T47D (cell line): ENCODE results near the gene MAP4K5.
"Not testable (repeated sequence)": the region's sequence is repeated elsewhere in the genome, so short reads cannot be mapped to it uniquely, and the experiment has no call there.

Experiments used
- DNase-seq, 2 experiments: peaks; one replicate each; pipeline versions ENCODE4 v3.0.0 to v3.0.0-alpha.2; 2011 to 2012; ENCODE audit warnings: low read depth in 1 of 2, low spot score in 1 of 2
- JUND ChIP-seq: IDR thresholded peaks from 2 replicates; pipeline ENCODE4 v1.6.1; 2012; ENCODE audit warnings: low read depth
- in situ Hi-C: cut with HindIII; loops from 2 replicates; pipeline ENCODE4 v1.10.0; 2016; ENCODE audit warnings: low sequenced_read_pairs, low pct_unique_long_range_greater_than_20kb

MAP4K5 gene

DNA sequence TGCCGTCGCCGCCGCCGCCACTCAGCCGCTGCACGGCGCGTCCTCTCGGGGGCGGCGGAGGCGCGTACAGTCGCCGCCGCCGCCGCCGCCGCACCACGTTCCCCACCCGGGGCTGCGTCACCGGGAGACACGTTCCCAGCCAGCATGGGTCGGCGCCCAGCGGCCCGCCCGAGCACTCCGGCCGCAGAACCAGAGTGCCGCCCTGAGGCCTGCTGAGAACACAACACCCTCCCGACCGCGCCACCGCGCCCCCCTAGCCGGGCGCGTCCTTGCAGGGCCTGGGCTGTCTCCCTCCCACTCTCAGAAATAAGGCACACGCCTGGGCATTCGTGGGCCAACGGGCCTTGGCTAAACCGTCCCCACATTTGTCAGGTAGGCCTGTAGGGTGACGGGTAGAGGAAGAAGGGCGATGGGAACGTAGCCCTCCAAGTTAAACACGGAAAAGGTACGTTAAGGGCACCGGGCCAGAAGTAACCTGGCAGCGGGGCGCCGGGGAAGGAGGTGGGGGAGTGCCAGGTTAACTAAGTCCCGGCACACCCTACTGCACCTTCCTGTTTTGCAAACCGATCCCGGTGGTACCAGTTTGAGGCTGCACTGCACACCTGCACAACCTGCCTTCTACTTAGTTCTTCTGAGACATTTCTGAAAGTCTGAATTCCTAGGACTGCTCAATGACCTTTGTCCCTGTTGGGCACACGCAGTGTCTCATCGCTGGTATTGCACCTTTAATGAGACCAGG is at the start of gene MAP4K5:
MAP4K5 (minus strand) TSS at position 68 of the 739 bp plus-strand sequence. CDS start 520 bp downstream, outside the sequence.
- in situ Hi-C loops = no loop called here
- DNase-seq = peak; percentile 88 to 94
- TF ChIP-seq JUND = no peak

DNA sequence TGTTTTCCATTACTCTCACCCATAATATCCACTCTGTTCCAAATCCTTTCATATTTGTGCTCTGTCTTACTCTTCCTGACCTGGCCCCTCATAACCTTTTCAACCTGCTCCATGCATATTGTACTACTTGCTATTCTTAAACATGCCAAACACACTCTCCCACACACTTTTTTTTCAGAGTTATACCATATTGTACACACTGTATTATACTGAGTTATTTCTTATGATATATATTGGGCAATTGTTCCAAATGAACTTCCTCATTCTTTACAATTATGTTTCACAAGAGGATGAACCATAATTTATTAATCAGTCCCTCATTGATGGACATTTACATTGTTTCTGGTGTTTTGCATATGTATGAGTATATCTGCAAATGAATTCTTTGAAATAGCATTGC is 46.1 kb upstream of the MAP4K5 start:
- TF ChIP-seq JUND = no peak
- DNase-seq = no peak
- in situ Hi-C loops = no loop called here

GRCh38 chr14:50577982-50578381 is 45.6 kb upstream of the MAP4K5 start:
- DNase-seq = no peak
- no peak for TF ChIP-seq JUND
- in situ Hi-C loops = no loop called here

GRCh38 chr14:50575769-50576168 is 43.4 kb upstream of the MAP4K5 start:
- in situ Hi-C loops = no loop called here
- no peak for DNase-seq
- TF ChIP-seq JUND = no peak

DNA sequence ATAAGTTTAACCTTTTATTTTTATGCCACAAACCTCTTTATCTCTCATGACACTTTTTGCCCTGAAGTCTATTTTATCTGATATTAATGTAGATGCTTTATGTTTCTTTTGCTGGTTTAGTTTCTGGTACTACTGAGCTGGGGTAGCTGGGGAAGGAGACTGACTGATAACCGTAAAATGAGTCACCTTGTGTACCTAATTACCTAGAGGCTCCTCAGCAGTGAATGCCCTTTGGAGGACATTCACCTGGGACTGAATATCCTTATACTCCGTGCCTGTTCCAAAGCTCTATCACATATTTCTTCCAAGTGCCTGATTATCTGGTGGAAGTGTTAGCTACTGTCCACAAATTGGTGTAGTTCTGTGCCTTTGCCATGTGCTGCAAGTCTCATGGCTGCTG is 41.5 kb upstream of the MAP4K5 start:
- in situ Hi-C loops = no loop called here
- no peak for DNase-seq
- no peak for TF ChIP-seq JUND

DNA sequence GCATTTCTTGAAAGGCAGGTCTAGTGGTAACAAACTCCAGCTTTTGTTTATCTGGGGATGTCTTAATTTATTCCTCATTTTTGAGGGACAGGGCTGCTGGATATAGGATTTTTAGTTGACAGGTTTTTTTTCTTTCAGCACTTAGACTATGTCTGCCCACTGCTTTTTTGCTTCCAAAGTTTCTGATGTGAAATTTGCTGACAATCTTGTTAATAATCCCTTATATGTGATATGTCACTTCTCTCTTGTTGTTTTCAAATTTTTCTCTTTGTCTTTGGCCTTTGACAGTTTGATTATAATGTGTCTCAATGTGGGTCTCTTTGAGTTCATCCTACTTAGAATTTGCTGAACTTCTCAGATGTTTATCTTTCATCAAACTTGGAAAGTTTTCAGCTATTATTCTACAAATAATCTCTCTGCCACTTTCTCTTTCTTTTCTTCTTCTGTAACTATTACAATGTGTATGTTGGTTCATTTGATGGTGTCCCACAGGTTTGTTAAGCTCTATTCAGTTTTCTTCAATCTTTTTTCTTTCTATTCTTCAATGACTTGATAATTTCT is 37.4 kb upstream of the MAP4K5 start:
- in situ Hi-C loops = no loop called here
- TF ChIP-seq JUND = no peak
- DNase-seq = no peak

GRCh38 chr14:50562841-50563240 is 30.5 kb upstream of the MAP4K5 start:
- TF ChIP-seq JUND = no peak
- in situ Hi-C loops = no loop called here

DNA sequence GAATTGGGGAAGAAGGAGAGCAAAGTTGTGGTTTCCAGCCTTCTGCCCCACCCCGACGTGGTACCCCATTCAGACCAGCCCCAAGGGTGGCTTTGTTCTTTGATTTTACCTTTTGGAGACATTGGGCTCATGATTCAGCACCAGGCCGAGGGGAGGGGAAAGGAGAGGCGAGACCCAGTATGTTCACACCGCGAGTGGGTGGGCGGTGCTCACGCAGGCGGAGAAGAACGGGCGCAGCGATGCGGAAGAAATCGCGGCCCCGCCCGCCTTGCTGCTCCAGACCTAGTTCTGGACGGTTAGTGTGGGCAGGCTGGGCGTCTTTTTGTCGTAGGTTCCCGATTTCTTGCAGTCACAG is 28.5 kb upstream of the MAP4K5 start:
- no peak for TF ChIP-seq JUND
- peak in 1 of 2 experiments; percentile 13 for DNase-seq
- in situ Hi-C loops = no loop called here

More at GRCh38 chr14:50562841-50563240, 30.5 kb upstream of the MAP4K5 start:
- DNase-seq = no peak

- no peak for TF ChIP-seq JUND
- in situ Hi-C loops = no loop called here
- DNase-seq = peak; percentile 54 to 76
Measured at GRCh38 chr14:50559990-50560930, 27.9 kb upstream of the MAP4K5 start, which contains the start of gene ATL1. Gene ATL1, plus strand, starts transcription at chr14:50560145. Its CDS starts 121 bp downstream, at chr14:50560266.

DNA sequence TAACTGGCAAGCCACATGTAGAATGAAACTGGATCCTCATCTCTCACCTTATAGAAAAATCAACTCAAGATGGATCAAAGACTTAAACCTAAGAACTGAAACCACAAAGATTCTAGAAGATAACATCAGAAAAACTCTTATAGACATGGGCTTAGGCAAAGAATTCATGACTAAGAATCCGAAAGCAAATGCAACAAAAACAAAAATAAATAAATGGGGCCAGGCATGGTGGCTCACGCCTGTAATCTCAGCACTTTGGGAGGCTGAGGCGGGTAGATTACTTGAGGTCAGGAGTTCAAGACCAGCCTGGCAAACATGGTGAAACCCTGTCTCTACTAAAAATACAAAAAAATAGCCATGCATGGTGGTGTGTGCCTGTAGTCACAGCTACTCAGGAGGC is 20.4 kb upstream of the MAP4K5 start:
- in situ Hi-C loops, DNase-seq: not testable (repeated sequence)

GRCh38 chr14:50551877-50552276 is 19.5 kb upstream of the MAP4K5 start:
- no peak for DNase-seq
- in situ Hi-C loops = no loop called here

DNA sequence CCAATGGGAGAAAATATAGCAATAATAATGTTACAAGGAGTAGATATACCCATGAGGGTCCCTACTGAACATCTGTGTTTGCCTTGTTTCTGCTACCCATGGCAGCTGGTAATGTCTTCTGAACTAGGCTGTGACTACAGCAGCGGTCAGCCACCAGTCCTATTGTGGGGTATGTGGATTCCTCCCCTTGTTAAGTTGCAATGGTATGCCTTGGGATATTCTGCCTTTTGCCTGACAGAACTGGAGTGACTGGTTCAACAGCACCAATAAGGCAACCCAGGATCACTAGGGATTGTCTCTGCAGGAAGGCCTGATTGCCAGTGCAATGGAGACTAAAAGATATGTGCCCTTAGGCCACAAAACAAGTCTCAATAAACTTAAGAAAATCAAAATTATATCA is 17.9 kb upstream of the MAP4K5 start:
- TF ChIP-seq JUND = no peak
- in situ Hi-C loops = no loop called here
- peak in 1 of 2 experiments; percentile 61 for DNase-seq

More at GRCh38 chr14:50551877-50552276, 19.5 kb upstream of the MAP4K5 start:
- TF ChIP-seq JUND = no peak

GRCh38 chr14:50545618-50546017 is 13.2 kb upstream of the MAP4K5 start:
- DNase-seq = peak in 1 of 2 experiments; percentile 30
- in situ Hi-C loops = no loop called here
- no peak for TF ChIP-seq JUND
